HG03025 (cell line): ENCODE data around the gene PRRT1.
A peak's percentile ranks its signal among the peaks of the same experiment; 100 is the strongest.

Experiments used
- ATAC-seq: cut with Tn5 transposase; IDR thresholded peaks from one replicate; pipeline ENCODE4 v1.9.1; 2021; ENCODE audit warnings: mild to moderate bottlenecking, moderate library complexity; ENCODE audit not compliant: unreplicated experiment, low FRiP score

Gene PRRT1

GRCh38 chr6:32175711-32176475 is 24.2 kb upstream of the PRRT1 start, which contains the start of gene AGPAT1:
Gene AGPAT1, minus strand, starts transcription at chr6:32176084. Its CDS starts 4,588 bp downstream, at chr6:32171496.
- peak; percentile 33 for ATAC-seq

GRCh38 chr6:32175322-32175710 is 23.6 kb upstream of the PRRT1 start:
- no peak for ATAC-seq

- no peak for ATAC-seq
These were observed 22.7 kb upstream of the PRRT1 start for GRCh38 chr6:32174416-32174815.

- ATAC-seq = no peak
These were observed 21.4 kb upstream of the PRRT1 start for GRCh38 chr6:32173051-32173727.

- ATAC-seq = no peak
These were observed 19.5 kb upstream of the PRRT1 start for GRCh38 chr6:32171234-32171633.

GRCh38 chr6:32170294-32170693 is 18.6 kb upstream of the PRRT1 start:
- no peak for ATAC-seq

- no peak for ATAC-seq
These were observed 17.3 kb upstream of the PRRT1 start for GRCh38 chr6:32168807-32169591.

- ATAC-seq = no peak
These were observed 16.6 kb upstream of the PRRT1 start for GRCh38 chr6:32168350-32168749.

GRCh38 chr6:32167761-32168262 is 16.1 kb upstream of the PRRT1 start:
- no peak for ATAC-seq

GRCh38 chr6:32167154-32167760 is 15.5 kb upstream of the PRRT1 start:
- ATAC-seq = no peak

GRCh38 chr6:32166411-32167061 is 14.8 kb upstream of the PRRT1 start:
- no peak for ATAC-seq

GRCh38 chr6:32164295-32164694 is 12.6 kb upstream of the PRRT1 start, which contains the start of gene EGFL8:
Gene EGFL8, plus strand, starts transcription at chr6:32164595. Its CDS starts 1,571 bp downstream, at chr6:32166166.
- no peak for ATAC-seq

- ATAC-seq = no peak
These were observed 12.0 kb upstream of the PRRT1 start for GRCh38 chr6:32163559-32164258.

GRCh38 chr6:32158052-32158451 is 6.3 kb upstream of the PRRT1 start:
- no peak for ATAC-seq

GRCh38 chr6:32156891-32157290 is 5.2 kb upstream of the PRRT1 start:
- ATAC-seq = no peak

- no peak for ATAC-seq
These were observed 2.9 kb upstream of the PRRT1 start for GRCh38 chr6:32154514-32155161.

- no peak for ATAC-seq
These were observed 2.1 kb upstream of the PRRT1 start, which contains the start of gene PPT2 for GRCh38 chr6:32153564-32154513. Gene PPT2, plus strand, starts transcription at chr6:32154141. Its CDS starts 454 bp downstream, at chr6:32154595.
